GM19035 (cell line): ENCODE data around the gene STX8.
"Not testable (repeated sequence)": the region's sequence is repeated elsewhere in the genome, so short reads cannot be mapped to it uniquely, and the experiment has no call there.

Experiments used
- ATAC-seq: cut with Tn5 transposase; IDR thresholded peaks from one replicate; pipeline ENCODE4 v1.9.1; 2021; ENCODE audit not compliant: unreplicated experiment

STX8 gene

DNA sequence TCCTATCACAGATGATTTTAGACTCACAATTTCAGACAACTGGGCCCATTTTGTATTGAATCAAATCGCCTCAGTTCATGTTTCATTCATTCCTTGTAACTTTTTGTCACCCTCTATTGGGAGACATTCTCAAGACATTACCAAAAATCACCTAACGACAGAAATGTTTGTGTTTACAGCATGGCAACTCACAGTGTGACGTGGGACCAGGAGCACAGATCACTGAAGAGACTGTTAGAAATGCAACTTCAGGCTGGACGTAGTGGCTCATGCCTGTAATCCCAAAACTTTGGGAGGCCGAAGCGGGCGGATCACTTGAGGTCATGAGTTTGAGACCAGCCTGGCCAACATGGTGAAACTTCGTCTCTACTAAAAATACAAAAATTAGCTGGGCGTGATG is 304.7 kb downstream of the STX8 start:
- no peak for ATAC-seq

DNA sequence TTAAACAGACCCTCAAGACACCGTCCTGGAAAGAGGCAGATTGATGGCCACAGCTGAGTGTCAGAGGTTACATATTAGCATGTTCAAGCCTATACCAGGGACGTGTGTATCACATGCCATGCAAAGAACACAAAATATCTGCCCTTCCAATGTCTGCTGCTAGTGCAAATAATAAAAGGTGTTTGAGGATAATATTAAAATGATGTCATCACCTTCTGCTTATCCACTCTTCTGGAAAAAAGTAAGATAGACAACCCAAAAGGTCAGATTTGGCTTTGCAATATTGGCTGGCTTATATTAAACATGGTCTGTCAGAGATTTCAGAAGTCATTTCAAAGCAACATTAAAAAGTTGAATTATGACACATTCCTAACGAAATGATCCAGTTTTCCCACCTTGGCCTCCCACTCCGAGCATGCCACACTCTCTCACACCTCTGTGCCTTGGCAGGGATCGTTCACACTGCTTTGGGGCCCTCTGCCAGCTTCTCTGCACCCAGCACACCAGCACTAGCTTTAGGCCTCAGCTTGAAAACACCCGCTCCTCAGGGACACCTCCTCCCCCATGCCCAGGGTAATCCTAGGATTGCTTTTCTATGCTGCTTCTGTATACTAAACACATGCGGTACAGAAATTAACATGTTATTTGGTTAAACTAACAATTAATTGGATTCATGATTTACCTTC is 306.1 kb downstream of the STX8 start:
- ATAC-seq: no peak

DNA sequence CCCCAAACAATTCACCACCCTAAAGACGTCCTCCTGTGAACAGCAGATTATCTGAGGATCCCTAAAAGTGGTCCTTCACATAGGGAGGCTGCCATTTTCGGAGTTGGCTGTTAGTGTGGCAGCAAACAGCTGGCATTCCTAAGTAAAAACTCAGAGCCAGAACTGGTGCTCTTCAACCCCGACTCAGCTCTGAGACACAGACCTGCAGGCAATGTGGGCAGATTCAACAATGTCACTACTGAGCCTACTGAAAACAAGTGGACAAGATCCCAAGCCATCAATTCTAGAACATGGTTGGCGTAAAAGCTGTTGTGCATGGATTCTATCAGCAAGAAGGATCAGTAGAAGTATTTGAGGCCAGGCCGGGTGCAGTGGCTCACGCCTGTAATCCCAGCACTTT is 307.1 kb downstream of the STX8 start:
- no peak for ATAC-seq

DNA sequence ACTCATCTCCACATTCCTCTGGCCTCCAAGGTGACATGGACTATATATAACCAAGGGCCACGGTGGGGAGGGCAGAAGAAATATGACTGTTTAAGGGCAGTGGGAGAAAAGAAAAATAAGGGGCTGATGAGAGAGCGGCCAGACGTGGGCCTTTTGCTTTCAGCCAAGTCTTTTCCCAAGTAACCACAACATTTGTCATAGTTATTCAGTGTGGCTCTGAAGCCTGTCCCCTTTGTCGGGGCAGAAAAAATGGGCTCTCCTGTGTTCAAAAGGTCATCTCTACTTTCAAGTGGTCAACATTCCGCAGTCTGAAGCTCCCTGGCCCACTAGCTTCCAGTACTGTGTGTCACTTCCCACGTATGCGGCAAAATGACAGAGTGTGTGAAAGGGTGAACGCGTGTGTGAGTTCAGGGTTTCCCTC is 308.9 kb downstream of the STX8 start:
- no peak for ATAC-seq

DNA sequence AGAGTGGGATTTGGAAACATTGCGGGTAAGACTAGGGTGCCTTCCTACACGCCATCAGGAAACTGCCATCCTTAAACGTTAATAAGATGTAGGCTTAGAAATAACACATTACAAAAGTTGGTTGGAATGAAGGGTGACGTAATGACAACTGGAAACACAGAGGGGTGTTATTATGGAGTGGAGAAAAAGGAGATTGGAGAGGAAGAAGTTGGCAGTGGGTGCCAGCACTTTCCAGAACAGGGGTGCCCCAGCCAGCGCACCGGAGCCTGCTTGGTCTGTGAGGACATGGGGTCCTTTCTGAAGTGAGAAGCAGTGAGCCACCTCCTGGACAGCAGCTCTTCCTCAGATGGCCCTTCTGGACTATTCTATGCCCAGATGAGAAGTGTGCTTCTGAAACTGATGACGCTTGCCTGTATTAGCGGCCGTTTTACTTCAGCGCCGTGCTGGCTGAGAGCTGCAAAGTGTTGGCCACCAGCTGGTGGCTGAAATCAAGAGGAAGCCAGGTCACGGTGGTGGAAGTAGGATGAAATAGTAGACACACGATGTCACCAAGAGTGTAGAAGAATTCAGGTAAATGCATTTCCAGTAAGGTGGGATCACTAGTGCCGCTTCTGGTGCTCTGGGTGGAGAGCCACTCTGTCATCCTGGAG is 309.5 kb downstream of the STX8 start:
- ATAC-seq: no peak

DNA sequence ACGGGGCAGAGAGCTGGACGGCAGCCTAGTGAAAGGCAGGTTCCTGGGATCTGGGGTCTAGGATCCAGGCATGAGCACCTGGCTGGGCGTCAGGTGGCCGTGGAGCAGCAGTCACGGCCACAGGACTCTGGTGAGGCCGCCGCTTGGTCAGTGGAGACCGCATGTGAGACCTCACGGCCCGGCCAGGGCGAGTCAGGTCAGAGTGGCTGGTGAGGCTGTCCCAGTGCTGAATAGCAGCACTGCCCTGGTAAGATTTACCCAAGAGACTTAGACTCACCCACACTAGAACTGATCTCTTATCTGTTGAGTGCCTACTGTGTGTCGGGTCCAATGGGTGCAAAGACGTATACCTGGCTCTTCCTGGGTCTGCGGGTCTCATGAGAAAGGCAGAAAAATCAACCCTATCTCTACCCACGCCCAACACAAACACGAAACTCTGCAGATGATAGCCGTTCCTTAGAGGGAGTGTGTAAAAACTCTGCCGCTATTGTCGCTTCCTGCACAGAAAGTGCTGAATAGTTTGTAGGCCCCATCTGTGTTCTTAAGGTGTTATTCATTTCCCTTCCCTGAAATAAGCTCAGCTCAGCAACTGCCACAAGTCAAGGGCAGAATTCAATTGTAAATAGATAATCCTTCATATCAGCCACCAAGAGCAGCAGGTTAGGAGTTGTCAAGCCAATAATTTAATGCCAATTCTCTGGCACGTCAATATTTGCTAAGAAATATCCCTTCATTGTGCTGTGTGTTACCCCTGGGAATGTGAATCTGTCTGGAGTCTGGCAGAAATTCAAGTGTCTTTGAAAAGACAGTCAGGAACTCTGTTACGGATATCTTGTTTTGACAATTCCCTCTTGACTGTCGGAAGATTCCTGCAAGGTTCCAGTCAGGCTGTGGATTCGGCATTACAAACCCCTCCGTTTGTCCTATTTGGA is 314.3 kb downstream of the STX8 start:
- ATAC-seq: no peak

DNA sequence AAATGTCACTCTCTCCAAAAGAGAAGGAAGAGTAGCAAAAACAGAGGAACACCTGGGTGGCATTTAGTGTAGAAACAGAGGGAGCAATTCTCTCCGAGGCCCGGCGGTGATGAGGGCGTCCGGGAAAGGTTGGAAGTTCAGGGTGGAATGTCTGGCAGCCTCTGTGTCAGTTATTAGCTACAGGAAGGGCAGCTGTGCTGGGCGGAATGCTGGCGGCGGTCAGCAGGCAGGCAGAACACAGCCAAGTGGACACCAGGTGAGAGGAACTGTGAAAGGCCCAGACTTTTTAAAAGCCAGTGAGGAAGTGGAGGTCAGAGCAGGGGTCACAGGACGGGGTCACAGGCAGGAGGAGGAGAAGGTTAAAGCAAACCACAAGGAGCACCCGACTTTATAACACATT is 316.2 kb downstream of the STX8 start:
- ATAC-seq: no peak

DNA sequence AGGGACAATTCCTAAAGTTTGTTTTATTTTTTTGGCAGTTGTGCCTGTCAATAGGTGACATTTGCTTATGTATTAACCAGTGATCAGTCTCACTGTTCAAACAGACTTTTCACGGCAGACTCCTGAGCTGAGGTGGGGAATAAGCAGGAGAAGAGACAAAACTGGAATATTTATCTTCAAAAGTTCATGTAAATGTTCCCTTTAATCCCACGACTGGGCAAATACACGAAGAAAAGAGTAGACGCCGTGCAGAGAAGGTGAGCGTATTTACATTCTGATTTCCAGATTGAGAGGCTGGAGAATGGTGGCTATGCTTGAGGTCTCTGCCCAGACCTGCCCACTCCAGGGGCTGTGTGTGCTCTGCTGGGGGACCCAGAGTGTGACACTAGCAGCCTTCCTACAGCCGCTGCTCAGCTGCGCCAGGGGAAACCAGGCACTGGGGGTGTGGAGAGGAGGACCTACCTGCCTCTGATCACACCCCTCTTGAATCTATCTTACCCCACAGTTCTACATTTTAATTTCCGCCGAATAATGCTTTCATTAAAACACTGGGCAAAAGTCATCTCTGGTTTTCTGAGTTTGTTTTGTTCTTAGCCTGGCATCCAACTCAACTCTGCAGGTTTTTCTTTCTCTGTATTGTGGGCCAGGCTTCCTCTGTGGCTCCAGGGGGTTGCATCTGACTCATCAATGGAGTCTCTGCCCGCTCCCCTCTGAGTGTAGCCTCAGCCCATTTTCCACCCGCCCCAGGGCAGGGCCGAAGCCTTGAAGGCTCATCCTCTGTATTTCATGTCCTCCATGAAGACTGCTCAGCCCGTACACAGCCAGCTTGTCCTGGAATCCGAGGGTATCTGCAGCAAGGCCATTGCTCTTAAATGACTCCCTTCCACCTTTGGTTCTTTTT is 317.3 kb downstream of the STX8 start:
- ATAC-seq: no peak

DNA sequence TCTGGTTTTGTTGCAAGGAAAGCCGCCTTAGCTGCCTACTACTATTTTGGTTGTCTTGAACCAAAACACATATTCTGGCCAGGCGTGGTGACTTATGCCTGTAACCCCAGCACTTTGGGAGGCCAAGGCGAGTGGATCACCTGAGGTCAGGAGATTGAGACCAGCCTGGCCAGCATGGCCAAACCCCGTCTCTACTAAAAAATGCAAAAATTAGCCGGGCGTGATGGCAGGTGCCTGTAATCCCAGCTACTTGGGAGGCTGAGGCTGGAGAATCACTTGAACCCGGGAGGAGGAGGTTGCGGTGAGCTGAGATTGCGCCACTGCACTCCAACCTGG is 318.0 kb downstream of the STX8 start:
- not testable (repeated sequence) for ATAC-seq

DNA sequence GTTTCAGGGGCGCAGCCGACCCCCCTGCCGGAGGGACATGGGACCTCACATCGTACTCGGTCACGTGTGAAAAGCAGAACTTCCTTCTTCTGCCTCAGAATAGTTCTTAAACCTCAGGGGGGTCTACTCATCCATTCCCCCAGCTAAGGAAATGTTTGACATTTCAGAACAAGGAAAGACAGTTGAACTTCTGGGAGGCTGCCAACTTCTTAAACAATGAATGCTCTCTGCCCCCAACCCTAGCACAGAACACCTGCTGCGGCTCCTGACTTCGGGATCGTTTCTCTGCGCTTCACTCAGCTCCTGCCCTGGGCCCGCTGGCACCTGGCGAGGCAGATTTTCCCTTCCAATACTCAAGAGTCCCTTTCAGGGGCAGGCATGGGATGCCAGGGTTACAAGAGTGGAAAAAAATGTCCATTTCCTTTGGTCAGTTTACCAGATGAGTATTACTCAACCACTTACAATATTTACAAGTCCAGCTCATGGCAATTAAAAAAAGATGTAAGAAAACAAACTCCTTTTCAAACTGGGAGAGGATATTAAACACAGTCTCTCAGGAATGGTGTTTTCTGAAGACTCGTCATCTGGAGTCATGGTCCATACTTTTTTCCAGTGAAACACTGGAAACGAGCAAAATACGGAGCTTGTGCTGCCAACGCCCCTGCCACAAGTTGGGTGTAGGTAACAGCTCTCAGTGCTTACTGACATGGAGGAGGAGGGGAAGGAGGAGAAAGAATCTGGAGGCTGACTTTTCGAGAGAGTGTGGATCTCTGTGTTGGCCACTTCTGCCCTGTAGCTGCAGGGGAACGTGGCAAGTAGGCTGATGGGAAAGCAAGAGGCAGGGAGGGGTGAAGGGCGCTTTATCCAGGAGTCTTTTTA is 318.6 kb downstream of the STX8 start:
- no peak for ATAC-seq

DNA sequence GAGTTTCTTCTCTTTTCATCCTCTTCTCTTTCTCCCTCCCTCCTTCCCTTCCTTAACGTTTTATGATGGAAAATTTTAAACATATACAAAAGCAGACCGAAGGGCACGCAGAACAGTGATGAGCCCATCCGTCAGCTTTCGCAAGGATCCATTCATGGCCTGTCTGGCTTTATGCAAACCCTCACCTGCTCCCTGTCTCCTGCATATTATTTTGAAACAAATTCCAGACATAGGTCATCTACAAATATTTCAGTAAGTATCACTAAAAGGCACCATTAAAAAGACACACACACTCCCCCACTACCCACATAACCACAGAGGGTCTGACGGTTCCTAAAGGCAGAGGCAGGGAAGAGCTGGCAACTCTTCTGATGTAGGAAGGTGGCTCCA is 319.3 kb downstream of the STX8 start:
- no peak for ATAC-seq

DNA sequence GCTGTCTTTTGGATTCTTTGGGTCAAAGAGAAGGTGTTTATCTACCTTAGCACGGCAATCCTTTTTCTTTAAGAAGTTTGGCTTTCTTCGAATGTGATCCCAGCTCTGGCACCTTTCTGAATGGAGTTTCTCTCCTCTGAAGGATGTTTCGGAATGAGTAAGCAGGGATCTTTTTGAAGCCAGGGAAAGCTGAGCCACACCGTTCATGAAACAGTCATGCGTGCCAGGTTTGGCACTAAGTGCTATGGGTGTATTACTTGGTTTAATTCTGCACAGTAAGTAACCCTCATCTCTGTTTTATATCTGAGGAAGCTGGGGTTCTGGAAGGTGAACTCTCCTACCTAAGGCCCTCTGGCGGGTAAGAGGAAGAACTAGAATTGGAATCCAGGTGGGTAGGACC is 319.8 kb downstream of the STX8 start:
- ATAC-seq: no peak

DNA sequence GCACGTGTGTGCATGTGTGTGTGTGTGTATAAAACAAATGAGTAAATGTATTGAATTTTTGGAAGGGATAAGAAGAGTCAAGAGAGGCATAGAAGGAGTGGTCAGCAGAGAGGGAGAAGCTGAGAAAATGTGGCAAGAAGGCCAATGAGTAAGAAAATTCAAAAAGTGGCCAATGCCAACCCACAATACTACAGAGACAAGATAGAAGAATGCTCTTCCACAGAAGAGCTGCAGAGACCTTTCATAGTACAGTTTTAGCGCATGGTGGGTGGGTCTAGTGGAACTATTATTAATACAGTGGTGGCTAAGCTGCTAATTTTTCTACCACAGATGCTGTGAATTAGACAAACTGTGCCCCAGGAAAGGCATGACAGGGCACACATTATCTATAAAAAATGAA is 320.8 kb downstream of the STX8 start:
- ATAC-seq: no peak

DNA sequence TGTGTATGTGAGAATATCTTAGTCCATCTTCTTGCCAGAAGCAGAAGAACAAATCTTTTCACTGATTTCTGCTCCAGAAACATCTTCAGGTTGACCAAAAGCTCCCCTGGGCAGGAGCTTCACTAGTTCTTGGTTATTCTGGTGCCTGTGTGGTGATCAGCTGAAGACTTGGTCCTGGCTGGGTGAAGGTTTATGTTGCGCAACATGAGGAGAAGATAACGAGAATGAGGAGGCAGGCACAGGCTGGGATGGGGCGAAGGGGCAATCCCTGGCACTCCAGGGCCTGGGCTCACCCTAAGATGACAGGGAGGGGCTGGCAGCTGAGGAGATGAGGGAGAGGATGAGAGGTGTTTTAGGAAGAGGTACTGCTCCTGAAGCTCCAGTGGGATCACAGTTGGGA is 322.3 kb downstream of the STX8 start:
- no peak for ATAC-seq

DNA sequence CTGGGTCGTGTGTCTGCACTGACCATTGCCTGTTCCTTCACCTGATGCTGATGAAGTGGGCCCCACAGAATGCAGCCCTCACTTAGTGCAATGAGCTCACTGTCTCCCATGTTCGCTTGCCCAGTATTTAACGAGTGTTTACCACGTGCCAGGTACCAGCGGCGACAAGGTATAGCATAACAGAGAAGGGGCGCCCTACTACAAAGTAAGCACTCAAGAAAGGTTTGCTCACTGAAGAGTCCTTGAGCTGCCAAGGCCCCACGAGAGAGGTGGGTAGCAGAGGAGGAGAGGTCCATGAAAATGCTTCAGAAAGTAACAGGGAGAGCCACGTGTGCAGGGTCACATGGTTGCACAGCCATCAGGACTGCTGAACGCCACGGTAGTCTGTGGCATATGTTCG is 324.3 kb downstream of the STX8 start:
- ATAC-seq: no peak

DNA sequence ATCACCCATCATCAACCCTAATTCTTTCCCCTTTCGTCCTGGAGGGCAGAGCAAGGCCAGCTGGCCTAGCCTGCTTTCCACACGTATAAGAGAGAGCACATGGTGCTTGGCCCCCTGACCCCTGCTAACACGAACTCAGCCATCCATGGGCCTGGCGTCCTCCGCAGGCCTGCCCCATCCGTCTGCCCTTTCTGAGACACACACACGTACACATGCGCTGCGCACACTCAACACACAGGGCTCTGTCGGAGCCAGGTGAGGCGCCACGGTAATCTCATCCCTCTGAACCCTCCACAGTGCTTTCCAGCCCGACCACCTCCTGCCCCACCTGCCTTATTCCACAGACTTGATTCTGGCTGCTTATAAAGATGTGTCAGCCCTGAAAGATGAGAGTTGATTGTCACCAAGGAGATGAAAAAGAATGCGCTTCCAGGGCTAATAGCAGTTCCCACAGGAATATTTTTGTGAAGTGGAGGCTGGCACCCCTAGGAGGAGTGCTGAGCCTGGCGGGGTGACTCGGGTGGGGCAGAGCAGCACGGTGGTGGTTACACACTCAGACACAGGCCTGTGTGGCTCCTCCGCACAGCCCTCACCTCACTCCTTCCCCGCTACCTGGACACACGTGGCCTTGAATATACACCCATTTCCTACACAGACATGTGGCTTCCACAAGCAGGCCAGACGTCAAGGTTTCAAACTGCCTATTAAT is 326.2 kb downstream of the STX8 start:
- no peak for ATAC-seq

DNA sequence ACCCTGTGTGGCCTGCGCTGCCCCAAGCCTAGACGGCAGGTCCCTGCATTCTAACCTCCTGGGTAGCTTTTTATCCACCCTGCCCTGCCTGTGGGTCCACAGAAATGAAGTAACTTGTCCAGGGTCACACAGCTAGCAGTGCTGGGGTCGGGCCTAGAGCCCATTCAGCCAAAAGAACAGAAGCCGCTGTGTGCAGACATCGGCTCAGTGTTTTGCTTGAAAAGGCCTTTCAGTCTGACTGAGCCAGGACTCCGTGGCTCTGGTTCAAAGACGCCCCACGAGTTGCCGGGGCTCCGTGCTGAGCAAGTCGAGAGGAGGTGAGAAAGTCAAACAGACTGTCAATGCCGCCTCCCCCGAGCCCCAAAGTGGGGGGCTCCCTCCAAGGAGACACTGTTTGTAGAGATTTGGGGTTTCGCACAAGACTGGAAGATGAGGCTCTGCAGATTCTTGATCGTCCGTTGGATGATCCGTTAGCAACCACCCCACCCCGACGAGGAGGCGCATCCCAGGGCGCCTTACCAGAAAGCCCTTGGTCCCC is 328.1 kb downstream of the STX8 start:
- ATAC-seq: no peak

DNA sequence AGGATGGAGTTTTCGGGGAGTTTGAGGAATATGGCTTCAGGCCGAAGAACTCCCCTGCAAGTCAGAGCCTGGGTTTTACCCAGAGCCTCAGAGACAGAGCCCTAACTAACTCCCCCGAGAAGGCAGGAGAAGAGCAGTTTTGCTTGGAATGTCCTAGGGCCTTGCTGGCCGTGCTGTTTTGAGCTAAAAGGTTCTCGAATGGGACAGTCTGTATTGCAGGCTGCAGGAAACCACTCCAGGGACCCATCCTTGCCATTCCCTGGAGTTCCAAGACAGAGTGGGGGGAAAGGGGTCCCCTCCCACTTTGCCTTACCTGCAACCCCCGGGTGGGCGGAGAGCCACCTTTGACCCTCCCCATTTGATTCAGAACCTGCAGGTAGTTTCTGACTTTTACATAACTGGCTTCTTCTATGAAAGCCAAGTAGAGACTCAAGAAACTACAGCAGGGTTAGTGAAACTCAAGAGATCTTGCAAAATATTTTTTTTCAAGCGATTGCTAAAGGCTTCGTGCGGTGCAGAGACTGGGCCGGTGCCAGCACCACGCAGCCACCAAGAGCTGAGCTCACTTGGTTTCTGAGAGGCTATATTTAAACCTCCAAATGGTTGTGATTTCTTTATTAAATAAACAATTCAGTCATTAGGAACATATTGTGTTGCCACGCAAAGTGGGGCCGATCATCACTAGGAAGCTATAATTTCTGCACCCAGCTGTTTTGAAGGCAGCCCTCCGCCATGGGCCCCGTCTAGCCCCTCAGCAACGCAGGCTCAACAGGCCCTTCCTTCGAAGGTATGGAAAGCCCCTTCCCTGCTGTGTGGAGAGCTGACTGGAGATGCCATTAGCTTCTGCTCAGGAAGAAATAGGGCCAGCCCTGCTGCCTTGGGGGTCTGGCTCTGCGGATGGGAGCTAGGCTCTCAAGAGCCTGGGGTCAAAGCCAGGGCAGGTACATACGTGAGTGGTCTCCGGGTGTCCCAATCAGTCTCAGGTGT is 331.3 kb downstream of the STX8 start:
- no peak for ATAC-seq
